AG09319 (cell line): Measurements from ENCODE around the gene NECAB3.

Experiments
- DNase-seq: peaks from one replicate; pipeline ENCODE4 v3.0.0-alpha.2; 2010; ENCODE audit warnings: low read depth; ENCODE audit errors: extremely low read depth
- CTCF ChIP-seq: IDR thresholded peaks from 2 replicates; pipeline ENCODE4 v1.5.1; 2011; ENCODE audit warnings: low read depth, mild to moderate bottlenecking, inconsistent platforms, low read length, moderate library complexity

Gene NECAB3

DNA sequence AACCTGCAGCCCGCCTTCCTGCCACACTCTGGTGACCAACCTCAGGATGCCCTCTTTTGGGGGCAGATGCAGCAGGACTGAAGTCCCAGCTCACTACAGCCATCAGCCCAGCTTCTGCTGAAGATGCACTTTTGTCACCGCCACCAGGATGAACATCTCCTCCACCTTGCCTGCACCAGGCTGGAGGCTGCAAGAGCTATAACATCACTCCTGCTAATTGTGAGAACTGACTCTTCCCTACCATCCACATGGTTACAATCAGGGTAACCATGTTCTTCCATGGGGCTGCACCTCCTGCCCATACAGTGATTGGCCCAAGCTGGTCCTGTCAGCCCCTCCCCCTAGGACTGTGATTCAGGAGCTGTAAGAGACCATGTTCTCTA is 9.5 kb downstream of the NECAB3 start:
- TF ChIP-seq CTCF, result no peak
- DNase-seq, result no peak

GRCh38 chr20:33664085-33664761 is 10.0 kb downstream of the NECAB3 start:
- no peak for TF ChIP-seq CTCF
- DNase-seq, result no peak

DNA sequence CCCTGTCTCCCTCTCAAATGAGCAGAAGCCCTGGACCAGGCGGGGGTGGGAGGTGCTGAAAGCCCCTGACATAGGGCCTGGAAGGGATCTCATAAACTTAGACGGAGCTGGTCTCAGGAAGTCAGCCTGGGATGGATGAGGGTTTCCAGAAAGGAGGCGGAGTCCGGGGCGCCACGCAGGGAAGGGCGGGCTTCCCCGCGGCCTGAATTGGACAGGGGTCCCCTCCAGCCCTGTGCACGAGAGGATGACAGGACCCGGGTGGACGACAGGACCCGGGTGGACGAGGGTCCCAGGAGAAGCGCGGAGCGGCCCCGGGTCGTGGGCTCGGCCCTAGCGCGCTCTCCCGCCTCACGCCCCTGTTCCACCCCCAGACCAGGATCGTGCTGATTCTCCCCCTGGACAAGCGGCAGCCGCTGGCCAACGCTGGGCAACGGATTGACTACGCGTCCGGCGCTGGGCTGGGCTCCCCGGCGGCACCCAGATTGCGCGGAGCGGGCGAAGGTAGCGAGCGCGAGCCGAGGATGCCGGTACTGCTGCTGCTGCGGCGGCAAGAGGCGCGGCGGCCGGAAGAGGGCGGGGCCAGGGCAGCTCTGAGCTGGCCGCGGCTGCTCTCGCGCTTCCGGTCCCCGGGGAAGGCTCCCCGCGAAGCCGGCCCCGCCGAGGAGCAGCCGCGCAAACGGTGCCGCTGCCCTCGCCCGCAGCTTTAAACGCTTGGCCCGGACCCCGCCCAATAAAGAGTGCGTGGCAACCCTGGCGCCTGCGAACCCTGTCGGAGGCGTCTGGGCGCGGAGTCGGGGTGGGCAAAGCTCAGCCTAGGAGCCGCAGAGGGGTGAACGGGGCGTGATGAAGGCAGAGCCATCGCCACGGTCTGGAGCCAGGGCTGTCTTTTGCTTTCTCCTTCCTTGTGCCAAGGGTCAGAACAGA is 10.8 kb downstream of the NECAB3 start:
- DNase-seq, result no peak

DNA sequence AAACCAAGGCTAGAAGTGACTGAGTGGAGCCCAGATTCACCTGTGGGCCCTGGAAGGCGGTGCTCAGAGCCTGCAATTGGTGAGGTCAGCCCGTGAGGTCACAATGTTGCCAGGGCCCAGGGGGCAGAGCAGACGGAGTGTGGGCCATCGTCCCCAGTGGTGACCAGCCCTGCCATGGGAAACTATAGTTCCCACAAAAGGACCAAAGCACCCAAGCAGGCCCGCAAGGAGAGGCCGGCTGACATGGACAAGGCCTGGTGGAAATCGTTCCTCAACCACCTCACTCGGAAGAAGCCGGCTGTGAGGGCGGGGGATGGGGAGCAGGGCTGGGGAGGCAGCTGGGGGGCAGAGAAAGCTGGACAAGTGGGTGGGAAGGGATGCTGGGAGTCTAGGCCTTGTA is 12.1 kb downstream of the NECAB3 start, which contains the start of gene C20orf144:
TSS of gene C20orf144 (plus strand) at position 156 of the 400 bp plus-strand sequence. CDS start at position 175, 19 bp downstream.
- DNase-seq, result no peak
- TF ChIP-seq CTCF, result no peak

More for the DNA sequence above, 10.8 kb downstream of the NECAB3 start:
- TF ChIP-seq CTCF, result no peak

DNA sequence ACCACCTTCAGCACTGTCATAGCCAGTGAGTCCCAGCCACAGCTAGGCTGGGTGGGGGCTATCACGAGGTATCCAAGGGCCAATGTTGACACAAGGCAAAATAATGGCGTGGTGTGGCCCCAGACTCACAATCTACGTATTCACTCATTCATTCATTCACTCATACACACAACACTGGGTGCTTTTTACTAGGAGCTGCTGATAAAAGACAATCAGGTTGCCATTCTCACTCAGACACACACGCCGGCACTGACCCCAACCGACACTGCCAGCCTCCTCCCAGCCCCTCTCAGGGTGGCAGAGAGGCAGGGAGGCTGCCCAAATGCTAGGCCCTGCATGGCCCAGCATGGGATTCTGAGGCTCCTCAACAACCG is 13.6 kb downstream of the NECAB3 start:
- no peak for TF ChIP-seq CTCF
- no peak for DNase-seq

GRCh38 chr20:33660035-33660684 is 14.1 kb downstream of the NECAB3 start:
- no peak for TF ChIP-seq CTCF
- no peak for DNase-seq
